IMR-90 (cell line): ENCODE results near the gene MPND.

ENCODE experiments used
- CHD1 ChIP-seq: IDR thresholded peaks from 2 replicates; pipeline ENCODE4 v1.6.1; 2012; ENCODE audit warnings: low read depth, low read length, improper control_type of control experiment
- CTCF ChIP-seq: conservative IDR thresholded peaks from 2 replicates; pipeline ENCODE4 v1.5.1; 2012; ENCODE audit warnings: mild to moderate bottlenecking, low read depth, low read length, improper control_type of control experiment
- FOS ChIP-seq: fragments of 150-350 bp; IDR thresholded peaks from 2 replicates; pipeline ENCODE4 v1.6.1; 2016; ENCODE audit warnings: low read depth, low read length
- MAFK ChIP-seq: IDR thresholded peaks from 2 replicates; pipeline ENCODE4 v1.6.1; 2012; ENCODE audit warnings: low read depth, low read length, improper control_type of control experiment
- MAZ ChIP-seq: IDR thresholded peaks from 2 replicates; pipeline ENCODE4 v1.6.1; 2012; ENCODE audit warnings: low read depth, mild to moderate bottlenecking, low read length, improper control_type of control experiment, moderate library complexity, borderline replicate concordance
- MXI1 ChIP-seq: IDR thresholded peaks from 2 replicates; pipeline ENCODE4 v1.6.1; 2012; ENCODE audit warnings: low read depth, mild to moderate bottlenecking, low read length, moderate library complexity, borderline replicate concordance
- NFE2L2 ChIP-seq: fragments of 150-350 bp; IDR thresholded peaks from 2 replicates; pipeline ENCODE4 v1.6.1; 2016; ENCODE audit warnings: low read depth, mild to moderate bottlenecking, low read length
- POLR2A ChIP-seq: IDR thresholded peaks from 2 replicates; pipeline ENCODE4 v1.6.1; 2012; ENCODE audit warnings: mild to moderate bottlenecking, low read depth, low read length
- RAD21 ChIP-seq: IDR thresholded peaks from 2 replicates; pipeline ENCODE4 v1.6.1; 2012; ENCODE audit warnings: low read length, improper control_type of control experiment
- RCOR1 ChIP-seq: IDR thresholded peaks from 2 replicates; pipeline ENCODE4 v1.6.1; 2012; ENCODE audit warnings: mild to moderate bottlenecking, low read length, improper control_type of control experiment; ENCODE audit not compliant: insufficient replicate concordance
- RFX5 ChIP-seq: IDR thresholded peaks from 2 replicates; pipeline ENCODE4 v1.8.0; 2012; ENCODE audit warnings: low read depth, mild to moderate bottlenecking, low read length, moderate library complexity
- SMC3 ChIP-seq: fragments of 150-350 bp; IDR thresholded peaks from 2 replicates; pipeline ENCODE4 v1.6.1; 2016; ENCODE audit warnings: low read depth, mild to moderate bottlenecking, antibody characterized with exemption, low read length, moderate library complexity
- USF2 ChIP-seq: fragments of 150-350 bp; IDR thresholded peaks from 2 replicates; pipeline ENCODE4 v1.6.1; 2017; ENCODE audit warnings: mild to moderate bottlenecking, antibody characterized with exemption, low read length, low read depth

- TF ChIP-seq CTCF (no peak), NFE2L2 (no peak), RFX5 (no peak), POLR2A (no peak), SMC3 (no peak), FOS (no peak), CHD1 (no peak), MXI1 (no peak), USF2 (no peak), RAD21 (no peak), MAZ (no peak), MAFK (no peak), RCOR1 (no peak)
These were observed 20.4 kb downstream of the MPND start for GRCh38 chr19:4363571-4364304.
